HEK293 (cell line): Measurements from ENCODE around the gene TTLL11.

Source experiments
- CTCF ChIA-PET: fragments of 350-600 bp; formaldehyde crosslinking; extraction: SDS; loops from one replicate; lab custom pipeline; 2021; ENCODE audit warnings: antibody characterized with exemption; lab: Yijun Ruan, JAX
- POLR2A ChIA-PET: fragments of 300-600 bp; formaldehyde crosslinking; extraction: SDS; loops from one replicate; lab custom pipeline; 2020; ENCODE audit warnings: antibody characterized with exemption, inconsistent platforms; lab: Yijun Ruan, JAX
- H3K27ac ChIP-seq: fragments of 200-500 bp; sonication (Bioruptor generic); 2 replicates; pipeline ENCODE4 v1.5.1; 2014; ENCODE audit warnings: low read depth, low read length, control low read depth, inconsistent platforms; ENCODE audit errors: extremely low read depth
- H3K36me3 ChIP-seq, 2 experiments: fragments of 200-500 bp in 1 of 2; sonication (Bioruptor generic) in 1 of 2; 1 replicate in 1 of 2; 2 replicates in 1 of 2; pipeline ENCODE4 v1.5.1; 2014 to 2017; ENCODE audit warnings: inconsistent platforms in 2 of 2, low read length in 2 of 2; ENCODE audit not compliant: control insufficient read depth in 2 of 2, insufficient read depth in 1 of 2
- H3K4me1 ChIP-seq: fragments of 200-500 bp; sonication (Bioruptor generic); 2 replicates; pipeline ENCODE4 v1.5.1; 2014; ENCODE audit warnings: mild to moderate bottlenecking, low read length, inconsistent platforms; ENCODE audit not compliant: control insufficient read depth, insufficient read depth
- H3K4me3 ChIP-seq: 2 replicates; pipeline ENCODE4 v1.5.1; 2011; ENCODE audit warnings: low read depth, mild to moderate bottlenecking, control low read depth, low read length, moderate library complexity
- H3K9me3 ChIP-seq: fragments of 200-500 bp; sonication (Bioruptor generic); 2 replicates; pipeline ENCODE4 v1.5.1; 2014; ENCODE audit warnings: low read depth, low read length, inconsistent platforms; ENCODE audit not compliant: control insufficient read depth, insufficient read depth
- BCL11B ChIP-seq: fragments of 450-650 bp; formaldehyde crosslinking; IDR thresholded peaks from 2 replicates; pipeline ENCODE4 v1.5.1; 2016; ENCODE audit warnings: low read depth, missing biosample characterization, missing genetic modification characterization
- GLIS1 ChIP-seq: fragments of 450-650 bp; formaldehyde crosslinking; IDR thresholded peaks from 2 replicates; pipeline ENCODE4 v1.5.1; 2016; ENCODE audit warnings: missing biosample characterization, missing genetic modification characterization
- MEIS1 ChIP-seq: sonication (generic); formaldehyde crosslinking; IDR thresholded peaks from 2 replicates; pipeline ENCODE4 v1.8.1; 2022; ENCODE audit warnings: missing genetic modification reagents, mild to moderate bottlenecking, borderline replicate concordance
- MZF1 ChIP-seq: fragments of 450-650 bp; formaldehyde crosslinking; IDR thresholded peaks from 2 replicates; pipeline ENCODE4 v1.5.1; 2017; ENCODE audit warnings: missing biosample characterization, missing genetic modification characterization, borderline replicate concordance
- PRDM1 ChIP-seq: fragments of 450-650 bp; formaldehyde crosslinking; IDR thresholded peaks from 2 replicates; pipeline ENCODE4; 2016; ENCODE audit warnings: missing biosample characterization, missing genetic modification characterization
- WT1 ChIP-seq: fragments of 450-650 bp; formaldehyde crosslinking; IDR thresholded peaks from 2 replicates; pipeline ENCODE4 v1.5.1; 2016; ENCODE audit warnings: missing biosample characterization, missing genetic modification characterization
- ZBTB21 ChIP-seq: fragments of 450-650 bp; formaldehyde crosslinking; IDR thresholded peaks from 2 replicates; pipeline ENCODE4 v1.5.1; 2017; ENCODE audit warnings: missing biosample characterization, missing genetic modification characterization
- ZFP41 ChIP-seq: fragments of 450-650 bp; formaldehyde crosslinking; IDR thresholded peaks from 2 replicates; pipeline ENCODE4 v1.5.1; 2016; ENCODE audit warnings: missing biosample characterization, missing genetic modification characterization, borderline replicate concordance
- ZNF10 ChIP-seq: fragments of 450-650 bp; formaldehyde crosslinking; IDR thresholded peaks from 2 replicates; pipeline ENCODE4 v1.5.1; 2017; ENCODE audit warnings: missing biosample characterization, missing genetic modification characterization
- ZNF16 ChIP-seq: fragments of 450-650 bp; formaldehyde crosslinking; IDR thresholded peaks from 2 replicates; pipeline ENCODE4 v1.5.1; 2016; ENCODE audit warnings: low read depth, missing biosample characterization, missing genetic modification characterization
- ZNF510 ChIP-seq: fragments of 450-650 bp; formaldehyde crosslinking; IDR thresholded peaks from 2 replicates; pipeline ENCODE4 v1.5.1; 2018; ENCODE audit warnings: mild to moderate bottlenecking, missing genetic modification characterization, missing biosample characterization; ENCODE audit not compliant: insufficient replicate concordance
- ZNF561 ChIP-seq: fragments of 450-650 bp; IDR thresholded peaks from 2 replicates; pipeline ENCODE4 v1.5.1; 2018; ENCODE audit warnings: missing biosample characterization, missing genetic modification characterization, borderline replicate concordance
- ZNF677 ChIP-seq: fragments of 450-650 bp; IDR thresholded peaks from 2 replicates; pipeline ENCODE4 v1.5.0; 2018; ENCODE audit warnings: missing biosample characterization, mild to moderate bottlenecking, missing genetic modification characterization, moderate library complexity
- ZNF707 ChIP-seq: fragments of 450-650 bp; formaldehyde crosslinking; IDR thresholded peaks from 2 replicates; pipeline ENCODE4 v1.5.1; 2016; ENCODE audit warnings: missing biosample characterization, missing genetic modification characterization
- TF ChIP-seq, protein P1 (sequence below): fragments of 450-650 bp; formaldehyde crosslinking; IDR thresholded peaks from 2 replicates; pipeline ENCODE4 v1.5.1; 2016; ENCODE audit warnings: missing biosample characterization, missing genetic modification characterization, borderline replicate concordance
- TF ChIP-seq, protein P2 (sequence below): fragments of 450-650 bp; formaldehyde crosslinking; IDR thresholded peaks from 2 replicates; pipeline ENCODE4 v1.5.1; 2016; ENCODE audit warnings: missing biosample characterization, missing genetic modification characterization
- TF ChIP-seq, protein P3 (sequence below): fragments of 450-650 bp; formaldehyde crosslinking; IDR thresholded peaks from 2 replicates; pipeline ENCODE4 v1.5.1; 2016; ENCODE audit warnings: missing biosample characterization, missing genetic modification characterization

The TTLL11 gene

DNA sequence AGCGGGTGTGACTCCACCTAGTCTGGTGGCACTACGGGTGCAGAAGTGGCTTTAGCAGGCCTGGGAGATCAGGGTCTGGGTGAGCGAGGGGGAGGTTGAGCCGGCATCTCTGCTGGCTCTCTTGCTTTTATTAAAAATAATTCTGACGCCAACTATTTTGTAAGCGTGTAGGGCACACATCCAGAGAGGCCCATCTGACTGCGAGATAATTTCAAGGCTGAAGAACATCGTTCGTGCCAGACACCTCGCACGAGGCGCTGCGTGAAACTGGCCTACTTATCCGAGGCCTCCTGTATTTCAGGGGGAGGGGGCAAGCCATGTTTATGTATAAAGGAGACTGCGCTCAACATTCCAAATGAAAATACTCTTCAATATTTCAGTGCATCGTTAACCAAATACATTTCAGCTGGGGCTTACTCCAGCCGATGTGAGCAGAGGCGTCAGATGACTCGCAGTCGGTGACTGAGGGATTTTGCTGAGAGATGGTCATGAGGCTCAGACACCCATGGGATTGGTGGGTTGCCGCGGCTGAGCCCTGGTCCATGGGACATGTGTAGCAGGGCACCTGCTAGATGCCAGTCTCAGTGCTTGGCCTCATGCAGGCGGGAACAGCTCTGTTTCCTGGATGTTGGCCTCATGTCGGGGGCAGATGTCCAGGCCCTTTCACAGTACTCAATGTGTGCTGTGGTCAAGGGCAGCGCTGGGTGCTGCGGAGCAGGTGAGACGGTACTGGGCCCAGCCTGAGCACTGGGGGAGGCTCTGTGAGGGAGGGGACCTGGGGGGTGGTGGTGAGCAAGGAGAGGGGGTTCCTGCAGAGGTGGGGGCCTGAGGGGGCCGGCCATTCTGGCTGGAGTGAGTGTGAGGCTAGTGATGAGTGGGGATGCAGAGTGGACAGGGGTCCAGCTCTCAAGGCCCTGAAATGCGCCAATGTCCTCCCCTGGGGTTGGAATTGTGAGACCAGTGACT, 240.2 kb downstream of the TTLL11 start (continued):
- TF ChIP-seq BCL11B (tag by site-specific recombination) (no peak), ZNF677 (tag by site-specific recombination) (no peak)

DNA sequence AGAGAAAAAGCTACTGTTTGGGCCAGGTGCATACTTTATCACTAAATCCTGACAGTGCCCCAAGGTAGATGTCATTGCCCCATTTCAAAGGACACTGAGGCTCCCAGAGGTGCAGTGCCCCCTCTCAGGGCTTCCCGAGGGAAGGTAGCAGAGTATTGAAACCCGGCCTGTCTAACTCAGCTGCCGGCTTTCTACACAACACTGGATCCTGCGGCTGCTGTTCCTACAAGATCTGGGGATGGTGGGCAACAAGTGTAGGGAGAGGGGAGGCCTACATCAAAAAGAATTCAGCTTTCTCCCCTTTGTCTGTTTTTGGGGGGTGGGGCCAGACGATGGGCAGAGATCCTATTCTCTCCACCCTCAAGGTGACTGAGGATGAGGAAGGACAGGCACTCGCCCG, 240.9 kb downstream of the TTLL11 start:
- no peak overlapping the region for H3K27ac ChIP-seq
- no peak overlapping the region for H3K4me3 ChIP-seq
- TF ChIP-seq, protein P1, sequence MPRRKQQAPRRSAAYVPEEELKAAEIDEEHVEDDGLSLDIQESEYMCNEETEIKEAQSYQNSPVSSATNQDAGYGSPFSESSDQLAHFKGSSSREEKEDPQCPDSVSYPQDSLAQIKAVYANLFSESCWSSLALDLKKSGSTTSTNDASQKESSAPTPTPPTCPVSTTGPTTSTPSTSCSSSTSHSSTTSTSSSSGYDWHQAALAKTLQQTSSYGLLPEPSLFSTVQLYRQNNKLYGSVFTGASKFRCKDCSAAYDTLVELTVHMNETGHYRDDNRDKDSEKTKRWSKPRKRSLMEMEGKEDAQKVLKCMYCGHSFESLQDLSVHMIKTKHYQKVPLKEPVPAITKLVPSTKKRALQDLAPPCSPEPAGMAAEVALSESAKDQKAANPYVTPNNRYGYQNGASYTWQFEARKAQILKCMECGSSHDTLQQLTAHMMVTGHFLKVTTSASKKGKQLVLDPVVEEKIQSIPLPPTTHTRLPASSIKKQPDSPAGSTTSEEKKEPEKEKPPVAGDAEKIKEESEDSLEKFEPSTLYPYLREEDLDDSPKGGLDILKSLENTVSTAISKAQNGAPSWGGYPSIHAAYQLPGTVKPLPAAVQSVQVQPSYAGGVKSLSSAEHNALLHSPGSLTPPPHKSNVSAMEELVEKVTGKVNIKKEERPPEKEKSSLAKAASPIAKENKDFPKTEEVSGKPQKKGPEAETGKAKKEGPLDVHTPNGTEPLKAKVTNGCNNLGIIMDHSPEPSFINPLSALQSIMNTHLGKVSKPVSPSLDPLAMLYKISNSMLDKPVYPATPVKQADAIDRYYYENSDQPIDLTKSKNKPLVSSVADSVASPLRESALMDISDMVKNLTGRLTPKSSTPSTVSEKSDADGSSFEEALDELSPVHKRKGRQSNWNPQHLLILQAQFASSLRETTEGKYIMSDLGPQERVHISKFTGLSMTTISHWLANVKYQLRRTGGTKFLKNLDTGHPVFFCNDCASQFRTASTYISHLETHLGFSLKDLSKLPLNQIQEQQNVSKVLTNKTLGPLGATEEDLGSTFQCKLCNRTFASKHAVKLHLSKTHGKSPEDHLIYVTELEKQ (tag by site-specific recombination): no peak
- TF ChIP-seq ZNF707 (no peak), ZNF561 (no peak), ZNF16 (no peak), MEIS1 (no peak), ZFP41 (tag by site-specific recombination) (no peak), ZBTB21 (tag by site-specific recombination) (no peak), WT1 (tag by site-specific recombination) (no peak), MZF1 (tag by site-specific recombination) (no peak), GLIS1 (tag by site-specific recombination) (no peak), ZNF10 (tag by site-specific recombination) (no peak), PRDM1 (tag by site-specific recombination) (no peak), ZNF510 (tag by site-specific recombination) (no peak)
- TF ChIP-seq, protein P2, sequence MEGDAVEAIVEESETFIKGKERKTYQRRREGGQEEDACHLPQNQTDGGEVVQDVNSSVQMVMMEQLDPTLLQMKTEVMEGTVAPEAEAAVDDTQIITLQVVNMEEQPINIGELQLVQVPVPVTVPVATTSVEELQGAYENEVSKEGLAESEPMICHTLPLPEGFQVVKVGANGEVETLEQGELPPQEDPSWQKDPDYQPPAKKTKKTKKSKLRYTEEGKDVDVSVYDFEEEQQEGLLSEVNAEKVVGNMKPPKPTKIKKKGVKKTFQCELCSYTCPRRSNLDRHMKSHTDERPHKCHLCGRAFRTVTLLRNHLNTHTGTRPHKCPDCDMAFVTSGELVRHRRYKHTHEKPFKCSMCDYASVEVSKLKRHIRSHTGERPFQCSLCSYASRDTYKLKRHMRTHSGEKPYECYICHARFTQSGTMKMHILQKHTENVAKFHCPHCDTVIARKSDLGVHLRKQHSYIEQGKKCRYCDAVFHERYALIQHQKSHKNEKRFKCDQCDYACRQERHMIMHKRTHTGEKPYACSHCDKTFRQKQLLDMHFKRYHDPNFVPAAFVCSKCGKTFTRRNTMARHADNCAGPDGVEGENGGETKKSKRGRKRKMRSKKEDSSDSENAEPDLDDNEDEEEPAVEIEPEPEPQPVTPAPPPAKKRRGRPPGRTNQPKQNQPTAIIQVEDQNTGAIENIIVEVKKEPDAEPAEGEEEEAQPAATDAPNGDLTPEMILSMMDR (tag by site-specific recombination): no peak
- TF ChIP-seq, protein P3, sequence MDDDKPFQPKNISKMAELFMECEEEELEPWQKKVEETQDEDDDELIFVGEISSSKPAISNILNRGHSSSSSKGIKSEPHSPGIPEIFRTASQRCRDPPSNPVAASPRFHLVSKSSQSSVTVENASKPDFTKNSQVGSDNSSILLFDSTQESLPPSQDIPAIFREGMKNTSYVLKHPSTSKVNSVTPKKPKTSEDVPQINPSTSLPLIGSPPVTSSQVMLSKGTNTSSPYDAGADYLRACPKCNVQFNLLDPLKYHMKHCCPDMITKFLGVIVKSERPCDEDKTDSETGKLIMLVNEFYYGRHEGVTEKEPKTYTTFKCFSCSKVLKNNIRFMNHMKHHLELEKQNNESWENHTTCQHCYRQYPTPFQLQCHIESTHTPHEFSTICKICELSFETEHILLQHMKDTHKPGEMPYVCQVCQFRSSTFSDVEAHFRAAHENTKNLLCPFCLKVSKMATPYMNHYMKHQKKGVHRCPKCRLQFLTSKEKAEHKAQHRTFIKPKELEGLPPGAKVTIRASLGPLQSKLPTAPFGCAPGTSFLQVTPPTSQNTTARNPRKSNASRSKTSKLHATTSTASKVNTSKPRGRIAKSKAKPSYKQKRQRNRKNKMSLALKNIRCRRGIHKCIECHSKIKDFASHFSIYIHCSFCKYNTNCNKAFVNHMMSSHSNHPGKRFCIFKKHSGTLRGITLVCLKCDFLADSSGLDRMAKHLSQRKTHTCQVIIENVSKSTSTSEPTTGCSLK: no peak
- H3K4me1 ChIP-seq: no peaks in the 10 kb centered on the region
- ChIA-PET POLR2A (no interaction called here), CTCF (no interaction called here)
- H3K9me3 ChIP-seq: no peaks in the 10 kb centered on the region
- H3K36me3 ChIP-seq: no peaks in the 10 kb centered on the region
